CD4-positive, alpha-beta T cell treated with Interferon alpha-2 for 1 hour (primary cell): Measurements from ENCODE around the gene CNTN4.
A peak's percentile ranks its signal among the peaks of the same experiment; 100 is the strongest.
"Not testable (repeated sequence)": the region's sequence is repeated elsewhere in the genome, so short reads cannot be mapped to it uniquely, and the experiment has no call there.

ENCODE experiments used
- DNase-seq, 2 donors: peaks; one replicate each; pipeline ENCODE4 v3.0.0-alpha.2; 2020 to 2022

The CNTN4 gene

GRCh38 chr3:2727101-2727500 is 628.4 kb downstream of the CNTN4 start:
- no peak for DNase-seq

DNA sequence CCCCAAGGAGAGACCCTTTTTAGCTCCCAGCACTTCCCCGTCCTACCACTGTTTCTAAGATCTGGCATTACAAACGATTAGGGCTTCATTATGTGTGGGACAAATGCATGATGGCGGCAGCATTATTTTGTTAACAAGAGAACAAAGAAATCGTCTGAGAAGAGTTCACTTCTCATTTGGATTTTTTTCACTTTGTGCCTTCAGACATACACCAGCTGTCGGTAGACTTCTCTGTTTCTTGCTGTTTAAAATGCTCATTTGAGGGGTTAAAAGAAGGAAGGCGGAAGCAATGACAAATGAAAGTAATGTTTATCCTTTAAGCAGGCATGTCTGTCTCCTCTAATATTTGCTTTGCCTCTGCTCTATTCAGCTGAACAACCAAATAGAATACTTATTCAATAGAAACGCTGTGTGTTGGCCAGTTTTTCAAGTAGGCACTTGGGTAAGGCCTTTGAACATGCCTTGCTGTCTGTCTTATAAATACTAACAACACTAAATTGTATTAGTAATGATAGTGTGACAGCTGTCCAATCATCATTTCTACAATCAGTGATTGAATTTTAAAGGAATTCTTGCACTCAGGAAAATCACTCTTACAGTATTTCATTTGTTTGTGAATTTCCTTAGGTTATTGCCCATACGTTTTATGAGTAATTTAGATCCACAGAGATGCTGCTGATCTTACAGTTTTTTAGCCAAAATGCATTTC is 629.1 kb downstream of the CNTN4 start:
- DNase-seq = no peak

- DNase-seq = no peak
Measured at GRCh38 chr3:2731843-2732242, 633.2 kb downstream of the CNTN4 start.

DNA sequence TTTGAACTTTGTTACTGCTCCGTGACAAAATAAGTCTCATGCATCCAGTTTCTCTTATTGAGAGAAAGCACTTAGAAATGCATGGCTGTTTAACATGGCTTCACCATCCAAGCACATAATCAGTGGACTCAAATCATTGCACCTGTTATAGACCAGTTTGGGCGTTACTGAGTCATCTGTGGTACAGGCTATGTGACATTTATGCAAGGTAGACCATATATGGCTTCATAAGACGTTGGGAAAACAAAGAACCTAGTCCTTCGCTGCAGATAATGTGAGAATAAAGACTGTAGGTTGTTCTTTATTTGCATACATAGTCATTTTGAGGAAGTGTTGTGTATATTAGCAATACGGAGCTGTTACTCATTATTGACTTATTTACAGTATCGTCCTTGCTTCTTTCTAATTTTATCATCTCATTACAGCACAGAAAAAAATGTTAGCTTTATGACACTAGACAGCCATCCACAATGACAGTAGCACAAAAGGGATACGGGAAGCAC is 636.8 kb downstream of the CNTN4 start:
- DNase-seq = no peak

GRCh38 chr3:2741516-2741915 is 642.9 kb downstream of the CNTN4 start:
- DNase-seq = no peak

DNA sequence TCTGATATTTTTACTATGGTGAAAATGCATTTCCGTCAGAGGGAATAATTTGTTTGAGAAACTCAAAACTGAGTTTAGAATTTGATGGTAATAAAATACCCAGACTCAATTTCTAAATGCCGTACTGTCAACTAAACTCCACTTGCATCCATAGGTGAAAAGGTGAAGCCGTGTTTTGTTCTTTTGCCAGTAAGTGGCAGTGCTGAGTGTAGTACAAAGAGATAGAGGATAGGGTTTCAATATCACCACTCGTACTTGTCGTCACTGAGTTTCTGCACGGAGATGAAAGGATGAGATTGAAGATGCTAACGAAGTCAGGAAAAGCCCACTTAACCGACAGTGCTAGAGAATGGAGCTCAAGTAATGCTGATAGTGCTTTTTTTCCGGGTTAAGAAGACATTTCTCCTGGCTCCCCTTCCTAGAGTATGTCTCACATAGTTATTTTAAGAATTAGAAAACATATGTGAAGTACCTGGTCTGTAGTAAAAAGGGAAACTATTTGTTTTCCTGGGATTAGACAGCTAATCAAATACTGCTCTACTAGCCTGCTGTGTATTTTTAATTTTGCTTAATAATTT is 666.4 kb downstream of the CNTN4 start:
- peak in 1 of 2 donors; percentile 31 for DNase-seq

- DNase-seq = no peak
Measured at GRCh38 chr3:2770451-2770850, 671.8 kb downstream of the CNTN4 start.

GRCh38 chr3:2771193-2771592 is 672.5 kb downstream of the CNTN4 start:
- DNase-seq = no peak

GRCh38 chr3:2771741-2772140 is 673.1 kb downstream of the CNTN4 start:
- no peak for DNase-seq

DNA sequence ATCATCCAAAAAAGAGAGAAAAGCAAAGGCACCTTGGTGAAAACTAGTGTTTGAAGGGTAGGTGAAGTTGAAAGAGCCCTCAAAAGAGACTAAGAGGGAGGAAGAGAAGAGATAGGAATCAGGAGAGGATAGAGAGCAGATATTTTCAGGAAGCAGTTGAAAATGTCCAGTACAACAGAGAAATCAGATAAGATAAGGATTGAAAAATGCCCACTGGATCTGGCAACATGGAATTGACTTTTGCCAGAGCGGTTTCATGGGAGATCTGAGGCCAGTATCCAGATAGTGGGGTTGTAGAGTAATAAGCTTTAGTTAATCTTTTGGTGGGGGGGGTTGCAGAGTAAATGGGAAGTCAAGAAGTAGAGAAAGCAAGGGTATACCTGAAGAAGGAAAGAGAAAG is 674.1 kb downstream of the CNTN4 start:
- no peak for DNase-seq

DNA sequence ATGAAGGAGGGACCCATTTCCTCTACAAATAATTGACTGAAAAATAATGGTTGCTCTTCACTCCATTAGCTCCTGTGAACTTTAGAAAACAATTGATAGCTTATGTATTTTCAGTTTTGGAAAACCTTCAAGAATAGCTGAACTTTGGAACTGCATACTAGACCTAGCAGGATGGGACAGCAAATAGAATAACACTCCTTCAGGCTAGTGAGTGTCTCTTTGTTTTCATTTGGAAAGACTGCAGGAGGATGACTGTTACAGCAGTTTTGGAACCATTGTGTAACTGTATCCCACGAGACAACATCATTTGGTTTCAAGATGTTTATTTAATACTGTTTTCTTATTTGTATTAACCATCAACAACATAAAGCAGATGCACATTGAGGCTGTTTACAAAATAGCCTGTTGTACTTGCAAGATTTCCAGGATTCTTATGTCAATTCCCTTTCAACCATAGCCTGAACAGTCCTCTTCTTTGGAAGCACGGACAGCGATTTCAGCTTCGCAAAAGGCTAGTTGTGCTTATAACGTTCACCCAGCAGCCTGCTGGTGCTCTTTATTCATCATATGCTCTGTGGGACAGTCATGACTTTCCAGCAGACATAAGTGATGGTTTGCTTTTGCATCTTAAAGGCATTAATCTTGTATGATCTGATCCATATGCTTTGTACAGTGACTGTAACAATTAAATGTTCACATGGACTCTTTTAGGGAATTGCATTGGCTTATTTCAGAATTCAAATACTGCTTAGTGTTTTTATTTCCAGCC is 676.0 kb downstream of the CNTN4 start:
- DNase-seq = no peak

- no peak for DNase-seq
Measured at GRCh38 chr3:2783261-2783660, 684.6 kb downstream of the CNTN4 start.

- no peak for DNase-seq
Measured at GRCh38 chr3:2784627-2785026, 686.0 kb downstream of the CNTN4 start.

DNA sequence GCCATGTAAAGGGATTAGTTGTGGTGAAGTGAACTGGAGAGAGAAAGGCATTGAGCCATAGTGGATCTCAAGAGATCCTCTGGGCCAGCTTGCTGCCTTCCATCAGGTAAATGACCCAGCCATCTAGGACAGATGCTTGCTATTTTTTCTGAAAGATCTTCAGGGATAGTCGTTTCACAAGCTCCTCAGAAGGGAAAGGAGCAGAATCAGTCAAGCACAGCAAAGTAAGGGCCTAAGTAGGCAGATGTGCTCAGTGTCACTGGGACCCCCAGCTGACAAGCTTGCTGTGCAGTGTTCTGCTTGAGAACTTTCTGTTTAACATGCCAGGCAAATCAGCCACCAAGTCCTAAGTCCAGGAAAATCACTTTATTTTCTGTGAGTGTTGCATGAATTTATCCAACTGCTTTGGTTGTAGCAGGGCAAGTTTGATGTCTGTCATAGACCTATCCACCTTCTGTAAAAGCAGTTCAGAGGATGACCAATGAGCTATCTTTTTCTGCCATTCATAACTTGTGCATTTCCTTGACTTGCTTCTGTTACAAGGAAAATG is 691.7 kb downstream of the CNTN4 start:
- no peak for DNase-seq

- no peak for DNase-seq
Measured at GRCh38 chr3:2792432-2792831, 693.8 kb downstream of the CNTN4 start.

GRCh38 chr3:2793987-2794386 is 695.3 kb downstream of the CNTN4 start:
- DNase-seq = no peak

GRCh38 chr3:2802429-2802828 is 703.8 kb downstream of the CNTN4 start:
- no peak for DNase-seq

- DNase-seq = no peak
Measured at GRCh38 chr3:2807514-2807913, 708.8 kb downstream of the CNTN4 start.

DNA sequence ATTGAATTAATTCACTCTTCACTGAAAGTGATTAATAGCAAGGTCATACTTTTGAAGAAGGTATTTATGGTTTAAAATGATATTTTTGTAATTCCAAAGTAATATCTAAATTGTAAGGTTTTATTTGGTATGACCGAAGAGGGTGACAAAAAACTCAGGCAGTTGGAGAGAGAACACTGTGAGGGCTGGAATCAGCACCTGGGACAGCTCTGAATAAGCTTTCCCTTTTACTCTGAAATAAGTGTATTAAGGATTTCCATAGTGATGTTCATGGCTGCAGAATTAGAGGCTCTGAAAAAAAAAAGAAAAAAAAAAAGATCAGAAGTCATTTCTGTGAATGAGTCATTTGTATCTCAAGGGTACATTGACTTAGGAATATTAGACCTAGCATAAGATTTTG is 712.1 kb downstream of the CNTN4 start:
- no peak for DNase-seq

- DNase-seq = no peak
Measured at GRCh38 chr3:2819571-2819970, 720.9 kb downstream of the CNTN4 start.

GRCh38 chr3:2820982-2821381 is 722.3 kb downstream of the CNTN4 start:
- not testable (repeated sequence) for DNase-seq

DNA sequence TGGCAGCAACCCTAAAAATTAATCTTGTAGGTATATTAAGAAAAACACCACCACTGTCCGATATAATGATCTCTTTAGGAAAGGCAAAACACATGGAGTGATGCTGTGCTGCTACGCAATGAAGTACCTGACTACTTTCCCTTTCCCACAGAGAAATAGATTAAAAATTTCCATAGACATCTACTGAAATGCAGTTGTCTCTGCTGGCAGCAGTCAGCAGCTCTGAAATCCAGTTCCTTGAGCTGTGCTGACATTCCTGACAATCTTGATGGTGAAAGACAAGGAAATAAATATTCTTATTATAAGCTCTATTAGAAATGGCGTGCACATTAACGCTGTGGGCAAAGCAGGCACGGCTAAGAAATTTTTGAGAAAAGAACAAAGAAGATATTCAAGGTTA is 723.9 kb downstream of the CNTN4 start:
- DNase-seq = no peak

DNA sequence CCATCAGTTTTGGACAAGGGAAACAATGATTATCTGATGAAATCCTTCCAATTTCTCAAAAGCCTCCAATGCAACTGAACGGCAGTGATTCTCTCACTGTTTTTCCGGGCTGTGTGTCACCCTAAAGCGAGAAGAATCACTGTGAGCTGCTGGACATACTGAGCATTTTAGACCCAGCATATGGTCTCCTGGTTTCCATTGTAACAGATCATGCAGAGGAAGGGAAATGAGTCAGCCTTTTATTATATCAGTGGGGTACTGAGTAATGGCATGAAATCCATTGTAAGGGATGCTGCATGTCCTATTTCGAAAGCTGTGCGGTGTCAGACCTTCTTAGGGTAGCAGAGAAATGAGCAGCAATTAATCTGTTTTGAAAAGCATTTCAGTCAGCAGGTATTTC is 724.4 kb downstream of the CNTN4 start:
- DNase-seq = no peak
